HG02642 (cell line): ENCODE results near the gene RAPGEF4.

Experiments used
- ATAC-seq: cut with Tn5 transposase; IDR thresholded peaks from one replicate; pipeline ENCODE4 v1.9.1; 2021; ENCODE audit warnings: mild to moderate bottlenecking; ENCODE audit not compliant: unreplicated experiment, poor library complexity

RAPGEF4 gene

GRCh38 chr2:172893111-172893510 lies 157.5 kb downstream of the RAPGEF4 start:
- ATAC-seq: no peak

- ATAC-seq: no peak
Observed at GRCh38 chr2:172893671-172894070, 158.0 kb downstream of the RAPGEF4 start.

GRCh38 chr2:172894689-172895387 lies 159.2 kb downstream of the RAPGEF4 start:
- ATAC-seq: no peak

- ATAC-seq: no peak
Observed at GRCh38 chr2:172896661-172897081, 161.0 kb downstream of the RAPGEF4 start.

- no peak for ATAC-seq
Observed at GRCh38 chr2:172900871-172901270, 165.2 kb downstream of the RAPGEF4 start.

- ATAC-seq: no peak
Observed at GRCh38 chr2:172901913-172902312, 166.3 kb downstream of the RAPGEF4 start.

GRCh38 chr2:172904236-172904635 lies 168.6 kb downstream of the RAPGEF4 start:
- no peak for ATAC-seq

- ATAC-seq: no peak
Observed at GRCh38 chr2:172905937-172906811, 170.5 kb downstream of the RAPGEF4 start.

- no peak for ATAC-seq
Observed at GRCh38 chr2:172908275-172908674, 172.6 kb downstream of the RAPGEF4 start.

GRCh38 chr2:172909454-172909853 lies 173.8 kb downstream of the RAPGEF4 start:
- no peak for ATAC-seq

GRCh38 chr2:172912266-172912665 lies 176.6 kb downstream of the RAPGEF4 start:
- ATAC-seq: no peak

- ATAC-seq: no peak
Observed at GRCh38 chr2:172914341-172915008, 178.8 kb downstream of the RAPGEF4 start.

GRCh38 chr2:172917716-172918115 lies 182.1 kb downstream of the RAPGEF4 start:
- ATAC-seq: no peak

- peak; percentile 88 for ATAC-seq
Observed at GRCh38 chr2:172919732-172920131, 184.1 kb downstream of the RAPGEF4 start.

- ATAC-seq: no peak
Observed at GRCh38 chr2:172921532-172922236, 186.0 kb downstream of the RAPGEF4 start.

- no peak for ATAC-seq
Observed at GRCh38 chr2:172922306-172922705, 186.7 kb downstream of the RAPGEF4 start.

GRCh38 chr2:172922815-172923214 lies 187.2 kb downstream of the RAPGEF4 start:
- no peak for ATAC-seq

GRCh38 chr2:172924097-172924660 lies 188.5 kb downstream of the RAPGEF4 start:
- ATAC-seq: no peak

GRCh38 chr2:172925600-172925999 lies 190.0 kb downstream of the RAPGEF4 start:
- ATAC-seq: no peak
